ENCODE data around the gene DCST2. TPM values are rescaled to one million over a fixed set of nuclear protein-coding genes. Genes with fewer than 3 reads are reported as not detected.

Gene DCST2
- total and polyA plus RNA-seq, 9 of the 15 experiments (the other 6 are each of a cell fraction or from before 2014, with no cell fraction given), result 0.09 to 0.49 (median 0.11) TPM; not detected in 3

GRCh38 chr1:154982897-154983648 is 50.5 kb downstream of the DCST2 start, which contains the start of gene FLAD1 (continued):
- TF ChIP-seq UBTF (IDR thresholded peaks at IDR 0.05; ENCODE audit: borderline replicate concordance in 1 of 2, low read depth in 2 of 2, low read length in 2 of 2), result 0 out of 4 replicates have a peak, but pooled peaks of 1 of the 2 experiments have one; percentile 47
- TF ChIP-seq MYBL2 (IDR thresholded peaks at IDR 0.05; ENCODE audit: low read depth), result peak; percentile 84
- no peak for TF ChIP-seq MYBL2 (CRISPR knock-in tag; IDR thresholded peaks at IDR 0.05; ENCODE audit: borderline replicate concordance)
- no peak for TF ChIP-seq HDAC8 (tag; IDR thresholded peaks at IDR 0.05)
- peak; percentile 36; the same call in 1 of the 2 replicates for TF ChIP-seq SOX6 (IDR thresholded peaks at IDR 0.05)
- 0 out of 2 replicates have a peak, but pooled peaks have one; percentile 28 for TF ChIP-seq SMAD3 (CRISPR knock-in tag; conservative IDR thresholded peaks at IDR 0.05)
- no peak for TF ChIP-seq ZNF280A (IDR thresholded peaks at IDR 0.05; ENCODE audit: low read depth, partially characterized antibody)
- no peak for TF ChIP-seq HOXB6 (CRISPR knock-in tag; IDR thresholded peaks at IDR 0.05; ENCODE audit: borderline replicate concordance)
- TF ChIP-seq ZHX1 (conservative IDR thresholded peaks at IDR 0.05; ENCODE audit: low read length), result no peak
- no peak for TF ChIP-seq ZNF76 (CRISPR knock-in tag; IDR thresholded peaks at IDR 0.05; ENCODE audit: borderline replicate concordance)
- no peak for TF ChIP-seq NFIC (IDR thresholded peaks at IDR 0.05)
- TF ChIP-seq CC2D1A (IDR thresholded peaks at IDR 0.05), result peak; percentile 12; the same call in 1 of the 2 replicates
- TF ChIP-seq TAF1 (IDR thresholded peaks at IDR 0.05; ENCODE audit: control insufficient read depth, extremely low read depth, insufficient read depth, low read length, severe bottlenecking), result peak; percentile 68
- no peak for TF ChIP-seq MEIS2 (IDR thresholded peaks at IDR 0.05; ENCODE audit: partially characterized antibody)
- no peak for TF ChIP-seq ZNF224 (CRISPR knock-in tag; IDR thresholded peaks at IDR 0.05)
- no peak for TF ChIP-seq ZNF134 (CRISPR knock-in tag; conservative IDR thresholded peaks at IDR 0.05)
- peak; percentile 97 for TF ChIP-seq EP400 (IDR thresholded peaks at IDR 0.05)
- TF ChIP-seq SMARCB1 (IDR thresholded peaks at IDR 0.05; ENCODE audit: insufficient read length, low read depth), result no peak
- TF ChIP-seq SAFB (IDR thresholded peaks at IDR 0.05; ENCODE audit: borderline replicate concordance, low read depth, low read length), result no peak
- no peak; the same call in 1 of the 2 replicates for TF ChIP-seq RNF2 (IDR thresholded peaks at IDR 0.05)
- no peak for TF ChIP-seq ARHGAP35 (IDR thresholded peaks at IDR 0.05; ENCODE audit: partially characterized antibody)
- no peak for TF ChIP-seq CBX8 (IDR thresholded peaks at IDR 0.05; ENCODE audit: borderline replicate concordance, extremely low read depth, low read depth, low read length, poor library complexity, severe bottlenecking)

Measured in K562 (cell line).